H9 (cell line): Measurements from ENCODE around the gene VIT. TPM values are rescaled to one million over a fixed set of nuclear protein-coding genes. Genes with fewer than 3 reads are reported as not detected.

Source experiments
- DNase-seq: peaks from one replicate; pipeline ENCODE4 v3.0.0-alpha.2; 2017
- H2AFZ ChIP-seq: one replicate; pipeline ENCODE4 v1.6.1; 2013; ENCODE audit warnings: mild to moderate bottlenecking, low read length, control low read depth, moderate library complexity
- H2AK5ac ChIP-seq: 2 replicates; pipeline ENCODE4 v1.6.1; 2013; ENCODE audit warnings: low read length, control low read depth, mixed read lengths; ENCODE audit not compliant: insufficient read length
- H2BK120ac ChIP-seq: one replicate; pipeline ENCODE4 v1.6.1; 2013; ENCODE audit warnings: low read depth, mild to moderate bottlenecking, low read length, control low read depth, inconsistent platforms; ENCODE audit not compliant: poor library complexity, severe bottlenecking
- H2BK12ac ChIP-seq: 2 replicates; pipeline ENCODE4 v1.6.1; 2013; ENCODE audit warnings: low read length, control low read depth, mixed read lengths, low read depth; ENCODE audit not compliant: insufficient read length
- H2BK15ac ChIP-seq: 2 replicates; pipeline ENCODE4 v1.6.1; 2013; ENCODE audit warnings: low read depth, low read length, control low read depth
- H2BK20ac ChIP-seq: one replicate; pipeline ENCODE4 v1.6.1; 2013; ENCODE audit warnings: low read depth, mild to moderate bottlenecking, low read length, control low read depth, inconsistent platforms; ENCODE audit not compliant: poor library complexity, severe bottlenecking
- H2BK5ac ChIP-seq: 2 replicates; pipeline ENCODE4 v1.6.1; 2013; ENCODE audit warnings: low read length, control low read depth, mixed read lengths; ENCODE audit not compliant: insufficient read length
- H3K14ac ChIP-seq: 2 replicates; pipeline ENCODE4 v1.6.1; 2013; ENCODE audit warnings: low read length, control low read depth; ENCODE audit not compliant: insufficient read depth
- H3K18ac ChIP-seq: 2 replicates; pipeline ENCODE4 v1.6.1; 2013; ENCODE audit warnings: low read depth, mild to moderate bottlenecking, mixed read lengths, low read length, control low read depth; ENCODE audit not compliant: insufficient read length
- H3K23ac ChIP-seq: 2 replicates; pipeline ENCODE4 v1.6.1; 2013; ENCODE audit warnings: low read length, control low read depth, mixed read lengths, low read depth; ENCODE audit not compliant: insufficient read length
- H3K23me2 ChIP-seq: 2 replicates; pipeline ENCODE4 v1.6.1; 2013; ENCODE audit warnings: low read depth, mild to moderate bottlenecking, mixed read lengths, low read length, control low read depth; ENCODE audit not compliant: insufficient read length, poor library complexity, severe bottlenecking
- H3K27ac ChIP-seq: 2 replicates; pipeline ENCODE4 v1.5.1; 2013; ENCODE audit warnings: low read length, control low read depth, mixed read lengths, low read depth; ENCODE audit not compliant: insufficient read length
- H3K27me3 ChIP-seq: 2 replicates; pipeline ENCODE4 v1.6.1; 2013; ENCODE audit warnings: low read length, control low read depth, inconsistent platforms; ENCODE audit not compliant: insufficient read depth
- H3K4ac ChIP-seq: 2 replicates; pipeline ENCODE4 v1.6.1; 2013; ENCODE audit warnings: low read depth, mild to moderate bottlenecking, control low read depth, inconsistent platforms, low read length, moderate library complexity
- H3K4me1 ChIP-seq: 2 replicates; pipeline ENCODE4 v1.6.1; 2013; ENCODE audit warnings: low read length, control low read depth, inconsistent platforms; ENCODE audit not compliant: insufficient read depth
- H3K4me2 ChIP-seq: 2 replicates; pipeline ENCODE4 v1.6.1; 2013; ENCODE audit warnings: low read length, control low read depth, mixed read lengths; ENCODE audit not compliant: insufficient read length, insufficient read depth
- H3K56ac ChIP-seq: 2 replicates; pipeline ENCODE4 v1.6.1; 2013; ENCODE audit warnings: low read depth, mild to moderate bottlenecking, mixed read lengths, low read length, control low read depth; ENCODE audit not compliant: insufficient read length
- H3K79me1 ChIP-seq: 2 replicates; pipeline ENCODE4 v1.6.1; 2013; ENCODE audit warnings: low read depth, mild to moderate bottlenecking, moderate library complexity, low read length, control low read depth, inconsistent platforms; ENCODE audit not compliant: insufficient read depth, poor library complexity, severe bottlenecking
- H3K79me2 ChIP-seq: 2 replicates; pipeline ENCODE4 v1.6.1; 2013; ENCODE audit warnings: low read length, control low read depth, inconsistent platforms; ENCODE audit not compliant: insufficient read depth
- H3K9ac ChIP-seq: 2 replicates; pipeline ENCODE4 v1.6.1; 2013; ENCODE audit warnings: low read length, control low read depth, mixed read lengths; ENCODE audit not compliant: insufficient read length; ENCODE audit errors: extremely low read depth
- H3K9me3 ChIP-seq: one replicate; pipeline ENCODE4 v1.6.1; 2013; ENCODE audit warnings: low read depth, low read length, inconsistent platforms; ENCODE audit not compliant: control insufficient read depth
- H3T11ph ChIP-seq: one replicate; pipeline ENCODE4 v1.6.1; 2013; ENCODE audit warnings: mild to moderate bottlenecking, low read length, control low read depth, inconsistent platforms
- H4K20me1 ChIP-seq: one replicate; pipeline ENCODE4 v1.6.1; 2013; ENCODE audit not compliant: control insufficient read depth, insufficient read length, insufficient read depth
- H4K5ac ChIP-seq: 2 replicates; pipeline ENCODE4 v1.6.1; 2013; ENCODE audit warnings: low read depth, mild to moderate bottlenecking, mixed read lengths, low read length, control low read depth; ENCODE audit not compliant: insufficient read length
- H4K8ac ChIP-seq: replicated peaks from 2 replicates; pipeline ENCODE4 v1.6.1; 2013; ENCODE audit warnings: low read length, control low read depth, mixed read lengths, low read depth; ENCODE audit not compliant: insufficient read length
- H4K91ac ChIP-seq: 2 replicates; pipeline ENCODE4 v1.6.1; 2013; ENCODE audit warnings: low read depth, mild to moderate bottlenecking, moderate library complexity, mixed read lengths, low read length, control low read depth; ENCODE audit not compliant: insufficient read length
- H3K27ac Mint-ChIP-seq, 3 experiments: 2 replicates in 2 of 3; 3 replicates in 1 of 3; pipeline ENCODE4 v1.8.0; 2020 to 2021; ENCODE audit warnings: mixed read lengths in 3 of 3, mild to moderate bottlenecking in 1 of 3, moderate library complexity in 1 of 3
- H3K27me3 Mint-ChIP-seq: 2 replicates; pipeline ENCODE4 v1.8.0; 2021; ENCODE audit warnings: low read depth, mild to moderate bottlenecking, moderate library complexity, mixed read lengths
- H3K36me3 Mint-ChIP-seq, 3 experiments: 2 replicates in 2 of 3; 3 replicates in 1 of 3; pipeline ENCODE4 v1.8.0; 2020 to 2021; ENCODE audit warnings: low read depth in 3 of 3, mixed read lengths in 3 of 3; ENCODE audit not compliant: insufficient read depth in 1 of 3
- H3K4me1 Mint-ChIP-seq, 2 experiments: 2 replicates each; pipeline ENCODE4 v1.8.0; 2020; ENCODE audit warnings: mixed read lengths in 2 of 2
- H3K4me3 Mint-ChIP-seq, 2 experiments: 2 replicates in 1 of 2; 3 replicates in 1 of 2; pipeline ENCODE4 v1.8.0; 2020 to 2021; ENCODE audit warnings: mild to moderate bottlenecking in 2 of 2, mixed read lengths in 2 of 2, moderate library complexity in 1 of 2
- H3K9me3 Mint-ChIP-seq, 2 experiments: 2 replicates in 1 of 2; 3 replicates in 1 of 2; pipeline ENCODE4 v1.8.0; 2020; ENCODE audit warnings: mild to moderate bottlenecking in 2 of 2, mixed read lengths in 2 of 2, moderate library complexity in 1 of 2
- total RNA-seq: library from RNA; stranded (reverse); gene quantifications from 2 replicates; pipeline ENCODE4 v1.2.1, GENCODE V29; 2021
- TF ChIP-seq, protein P1 (sequence below): fragments of 200-600 bp; sonication (generic); conservative IDR thresholded peaks from 3 replicates; pipeline ENCODE4 v1.8.0; 2021; ENCODE audit warnings: antibody characterized with exemption, mild to moderate bottlenecking

VIT gene
- total RNA-seq, 1 experiment from 2014 or later, result 0.15 TPM

DNA sequence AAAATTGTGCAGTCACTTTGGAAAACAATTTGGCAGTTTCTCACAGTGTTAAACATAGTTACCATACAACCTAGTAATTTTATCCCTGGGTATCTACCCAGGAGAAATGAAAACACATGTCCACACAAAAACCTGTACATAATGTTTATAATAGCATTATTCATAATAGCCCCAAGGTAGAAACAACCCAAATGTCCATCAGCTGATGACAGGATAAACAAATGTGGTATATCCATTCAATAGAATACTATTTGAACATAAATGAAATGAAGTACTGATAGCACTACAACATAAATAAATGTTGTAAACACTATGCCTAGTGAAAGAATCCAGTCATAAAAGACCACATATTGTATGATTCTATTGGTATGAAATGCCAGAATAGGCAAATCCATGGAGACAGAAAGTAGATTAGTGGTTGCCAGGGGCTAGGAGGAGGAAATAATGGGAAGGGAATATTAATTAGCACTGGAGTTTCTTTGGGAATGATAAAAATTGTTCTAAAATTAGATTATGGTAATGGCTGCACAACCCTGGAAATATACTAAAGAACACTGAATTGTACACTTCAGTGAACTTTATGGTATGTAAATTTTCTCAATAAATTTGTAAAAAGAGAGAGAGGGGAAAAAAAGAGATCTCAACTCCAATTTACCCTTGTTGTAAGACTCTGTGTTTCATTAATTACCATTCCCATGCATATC, 20.8 kb upstream of the VIT start:
- H3K27ac Mint-ChIP-seq, result no peak overlapping the region

More for the DNA sequence above, 20.8 kb upstream of the VIT start:
- Histone ChIP-seq H4K20me1 (no peaks in the 10 kb centered on the region), H3K4me2 (no peak overlapping the region), H3K4ac (no peak overlapping the region), H3K18ac (no peak overlapping the region), H3K56ac (no peak overlapping the region), H3T11ph (no peak overlapping the region), H2BK15ac (no peak overlapping the region), H2AFZ (no peak overlapping the region), H3K79me1 (no peaks in the 10 kb centered on the region), H4K5ac (no peak overlapping the region), H3K27me3 (no peaks in the 10 kb centered on the region), H3K14ac (no peak overlapping the region), H2BK120ac (no peak overlapping the region), H2BK12ac (no peak overlapping the region), H3K27ac (no peak overlapping the region), H3K79me2 (no peaks in the 10 kb centered on the region), H2AK5ac (no peak overlapping the region), H4K91ac (no peak overlapping the region), H4K8ac (no peak overlapping the region), H3K9ac (no peak overlapping the region), H3K23me2 (no peaks in the 10 kb centered on the region), H2BK5ac (no peak overlapping the region), H3K9me3 (no peaks in the 10 kb centered on the region), H3K23ac (no peak overlapping the region), H3K4me1 (no peaks in the 10 kb centered on the region), H2BK20ac (no peak overlapping the region)
- Mint-ChIP-seq H3K4me3 (no peak overlapping the region), H3K9me3 (peaks cover 12 to 13% of the 10 kb centered on the region in 2 experiments), H3K4me1 (peaks cover 10 to 12% of the 10 kb centered on the region in 2 experiments), H3K27me3 (no peaks in the 10 kb centered on the region), H3K36me3 (peaks cover 5 to 15% (median 9%) of the 10 kb centered on the region in 3 experiments; a peak in 6 of 7 replicates)
- no peak for DNase-seq
- TF ChIP-seq, protein P1, sequence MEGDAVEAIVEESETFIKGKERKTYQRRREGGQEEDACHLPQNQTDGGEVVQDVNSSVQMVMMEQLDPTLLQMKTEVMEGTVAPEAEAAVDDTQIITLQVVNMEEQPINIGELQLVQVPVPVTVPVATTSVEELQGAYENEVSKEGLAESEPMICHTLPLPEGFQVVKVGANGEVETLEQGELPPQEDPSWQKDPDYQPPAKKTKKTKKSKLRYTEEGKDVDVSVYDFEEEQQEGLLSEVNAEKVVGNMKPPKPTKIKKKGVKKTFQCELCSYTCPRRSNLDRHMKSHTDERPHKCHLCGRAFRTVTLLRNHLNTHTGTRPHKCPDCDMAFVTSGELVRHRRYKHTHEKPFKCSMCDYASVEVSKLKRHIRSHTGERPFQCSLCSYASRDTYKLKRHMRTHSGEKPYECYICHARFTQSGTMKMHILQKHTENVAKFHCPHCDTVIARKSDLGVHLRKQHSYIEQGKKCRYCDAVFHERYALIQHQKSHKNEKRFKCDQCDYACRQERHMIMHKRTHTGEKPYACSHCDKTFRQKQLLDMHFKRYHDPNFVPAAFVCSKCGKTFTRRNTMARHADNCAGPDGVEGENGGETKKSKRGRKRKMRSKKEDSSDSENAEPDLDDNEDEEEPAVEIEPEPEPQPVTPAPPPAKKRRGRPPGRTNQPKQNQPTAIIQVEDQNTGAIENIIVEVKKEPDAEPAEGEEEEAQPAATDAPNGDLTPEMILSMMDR, result no peak
